ENCODE measurements around the gene ZBTB45. TPM values are rescaled to one million over a fixed set of nuclear protein-coding genes. Genes with fewer than 3 reads are reported as not detected.
A peak's percentile ranks its signal among the peaks of the same experiment; 100 is the strongest.

Gene ZBTB45
- total RNA-seq, 1 donor from 2014 or later = 20.2 TPM

GRCh38 chr19:58515259-58515658 lies 4.4 kb downstream of the ZBTB45 start:
- Mint-ChIP-seq H3K4me3 (peak overlapping the region; percentile 58), H3K27me3 (no peaks in the 10 kb centered on the region), H3K36me3 (peaks cover 5% of the 10 kb centered on the region), H3K27ac (peak overlapping the region; percentile 73), H3K9me3 (no peaks in the 10 kb centered on the region), H3K4me1 (ENCODE audit: unreplicated experiment) (peaks cover 17% of the 10 kb centered on the region)
- TF ChIP-seq CTCF (conservative IDR thresholded peaks at IDR 0.05) = no peak
- no peak for DNase-seq (ENCODE audit: extremely low spot score, unreplicated experiment)

- Mint-ChIP-seq H3K9me3 (no peaks in the 10 kb centered on the region), H3K27me3 (no peaks in the 10 kb centered on the region), H3K27ac (peak overlapping the region; percentile 70), H3K36me3 (peaks cover 5% of the 10 kb centered on the region), H3K4me3 (peak overlapping the region; percentile 87), H3K4me1 (ENCODE audit: unreplicated experiment) (peaks cover 13% of the 10 kb centered on the region)
- TF ChIP-seq CTCF (conservative IDR thresholded peaks at IDR 0.05) = no peak
- DNase-seq (ENCODE audit: extremely low spot score, unreplicated experiment) = no peak
These were observed 5.0 kb downstream of the ZBTB45 start for GRCh38 chr19:58514564-58515022.

GRCh38 chr19:58513694-58514563 lies 5.7 kb downstream of the ZBTB45 start:
- Mint-ChIP-seq H3K4me3 (peak overlapping the region; percentile 87), H3K4me1 (ENCODE audit: unreplicated experiment) (peaks cover 11% of the 10 kb centered on the region), H3K36me3 (peaks cover 5% of the 10 kb centered on the region), H3K27ac (peak overlapping the region; percentile 70), H3K9me3 (no peaks in the 10 kb centered on the region), H3K27me3 (no peaks in the 10 kb centered on the region)
- peak; percentile 96 for DNase-seq (ENCODE audit: extremely low spot score, unreplicated experiment)
- peak; percentile 98 for TF ChIP-seq CTCF (conservative IDR thresholded peaks at IDR 0.05)

- Mint-ChIP-seq H3K27ac (peak overlapping the region; percentile 70), H3K9me3 (no peaks in the 10 kb centered on the region), H3K4me3 (no peak overlapping the region), H3K27me3 (no peaks in the 10 kb centered on the region), H3K36me3 (peaks cover 5% of the 10 kb centered on the region), H3K4me1 (ENCODE audit: unreplicated experiment) (peaks cover 8% of the 10 kb centered on the region)
- no peak for TF ChIP-seq CTCF (conservative IDR thresholded peaks at IDR 0.05)
- DNase-seq (ENCODE audit: extremely low spot score, unreplicated experiment) = no peak
These were observed 6.4 kb downstream of the ZBTB45 start for GRCh38 chr19:58513213-58513693.

- no peak within 1 kb of the TSS for H3K27ac Mint-ChIP-seq
- no peaks in the 10 kb centered on the region for H3K27me3 Mint-ChIP-seq
- DNase-seq (ENCODE audit: extremely low spot score, unreplicated experiment) = no peak
- no peak within 1 kb of the TSS for H3K4me3 Mint-ChIP-seq
- peaks cover 8% of the 10 kb centered on the region for H3K4me1 Mint-ChIP-seq (ENCODE audit: unreplicated experiment)
- TF ChIP-seq CTCF (conservative IDR thresholded peaks at IDR 0.05) = no peak
- peaks cover 5% of the 10 kb centered on the region for H3K9me3 Mint-ChIP-seq
- H3K36me3 Mint-ChIP-seq = peaks cover 5% of the 10 kb centered on the region
These were observed 8.0 kb downstream of the ZBTB45 start, which contains the start of gene SLC27A5 for GRCh38 chr19:58511353-58512208. TSS of gene SLC27A5 (minus strand) at chr19:58511992. CDS start at chr19:58511955, 37 bp downstream.

Measured in type B pancreatic cell (in vitro differentiated cells).